Activated CD4-positive, CD25-positive, alpha-beta regulatory T cell treated with anti-CD3 and anti-CD28 coated beads, Interleukin-2, amount 50 U/mL, for 16 hours (primary cell): Measurements from ENCODE around the gene ZC3HAV1L.
"Not testable (repeated sequence)": the region's sequence is repeated elsewhere in the genome, so short reads cannot be mapped to it uniquely, and the experiment has no call there.

Experiments
- DNase-seq: peaks from one replicate; pipeline ENCODE4 v3.0.0-alpha.2; 2020; ENCODE audit warnings: low read depth, low spot score

Gene ZC3HAV1L, protein sequence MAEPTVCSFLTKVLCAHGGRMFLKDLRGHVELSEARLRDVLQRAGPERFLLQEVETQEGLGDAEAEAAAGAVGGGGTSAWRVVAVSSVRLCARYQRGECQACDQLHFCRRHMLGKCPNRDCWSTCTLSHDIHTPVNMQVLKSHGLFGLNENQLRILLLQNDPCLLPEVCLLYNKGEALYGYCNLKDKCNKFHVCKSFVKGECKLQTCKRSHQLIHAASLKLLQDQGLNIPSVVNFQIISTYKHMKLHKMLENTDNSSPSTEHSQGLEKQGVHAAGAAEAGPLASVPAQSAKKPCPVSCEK

DNA sequence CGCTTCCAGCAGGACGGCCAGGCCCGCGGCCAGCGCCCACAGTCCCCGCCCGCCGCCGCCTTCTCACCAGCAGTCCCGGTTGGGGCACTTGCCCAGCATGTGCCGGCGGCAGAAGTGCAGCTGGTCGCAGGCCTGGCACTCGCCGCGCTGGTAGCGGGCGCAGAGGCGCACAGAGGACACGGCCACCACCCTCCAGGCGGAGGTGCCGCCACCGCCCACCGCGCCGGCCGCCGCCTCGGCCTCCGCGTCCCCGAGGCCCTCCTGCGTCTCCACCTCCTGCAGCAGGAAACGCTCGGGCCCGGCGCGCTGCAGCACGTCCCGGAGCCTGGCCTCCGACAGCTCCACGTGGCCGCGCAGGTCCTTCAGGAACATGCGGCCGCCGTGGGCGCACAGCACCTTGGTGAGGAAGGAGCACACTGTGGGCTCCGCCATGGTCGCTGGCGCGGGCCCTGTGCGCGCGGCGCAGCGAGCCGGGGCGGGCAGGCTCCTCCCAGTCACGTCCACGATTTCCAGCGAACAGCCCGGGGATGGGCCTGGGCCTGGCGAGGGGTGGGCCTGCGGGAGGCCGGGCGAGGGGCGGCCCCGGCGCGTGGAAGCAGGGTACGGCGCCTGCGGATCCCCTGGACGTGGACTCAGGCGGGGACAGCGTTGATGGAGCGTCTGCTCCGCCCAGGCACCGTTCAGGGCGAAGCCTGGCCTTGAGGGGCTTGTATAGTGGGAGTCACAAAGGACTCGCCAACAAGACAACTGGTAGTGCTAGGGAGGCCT lies at the start of gene ZC3HAV1L:
Gene ZC3HAV1L, minus strand, starts transcription at position 457 of the 768 bp plus-strand sequence. Its CDS starts 25 bp downstream, at position 432.
- DNase-seq: no peak

DNA sequence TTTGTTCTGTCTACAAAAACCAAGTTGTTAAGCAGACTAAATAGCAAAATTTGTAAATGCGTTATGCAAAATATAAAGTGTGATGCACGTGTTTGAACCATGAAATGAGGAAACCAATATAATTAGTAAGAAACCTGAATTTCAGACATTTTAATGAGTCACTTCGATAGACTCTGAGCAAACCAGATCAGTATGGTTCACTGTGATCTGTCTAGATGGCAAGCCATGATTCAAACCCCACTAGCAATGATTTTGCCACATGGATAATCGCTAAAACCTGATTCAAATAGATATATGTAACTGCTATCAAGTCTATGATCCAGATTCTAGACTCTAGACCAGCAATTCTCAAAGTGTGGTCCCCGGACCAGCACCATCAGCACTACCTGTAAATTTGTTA lies 48.9 kb upstream of the ZC3HAV1L start:
- no peak for DNase-seq

- no peak for DNase-seq
Observed at GRCh38 chr7:139081584-139081983, 45.7 kb upstream of the ZC3HAV1L start.

DNA sequence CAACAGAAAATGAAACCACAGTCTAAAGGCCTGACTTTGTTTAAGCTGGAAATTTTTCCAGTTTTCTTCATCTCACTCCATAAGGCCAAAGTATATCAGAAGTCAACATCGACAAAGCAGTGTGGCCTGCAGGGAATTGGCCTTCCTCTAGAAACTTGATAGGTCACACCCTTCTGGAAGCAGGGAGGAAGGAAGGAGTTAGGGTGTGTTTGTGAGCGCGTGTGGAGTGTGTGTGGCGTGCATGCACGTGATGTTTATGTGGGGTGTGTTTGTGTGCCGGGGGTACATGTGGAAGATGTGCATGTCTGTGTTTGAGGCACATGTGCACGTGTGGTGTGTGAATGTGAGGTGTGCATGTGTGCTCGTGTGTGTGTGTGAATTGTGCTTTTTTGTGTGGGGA lies 45.1 kb upstream of the ZC3HAV1L start:
- DNase-seq: no peak

- DNase-seq: no peak
Observed at GRCh38 chr7:139079861-139080260, 44.0 kb upstream of the ZC3HAV1L start.

DNA sequence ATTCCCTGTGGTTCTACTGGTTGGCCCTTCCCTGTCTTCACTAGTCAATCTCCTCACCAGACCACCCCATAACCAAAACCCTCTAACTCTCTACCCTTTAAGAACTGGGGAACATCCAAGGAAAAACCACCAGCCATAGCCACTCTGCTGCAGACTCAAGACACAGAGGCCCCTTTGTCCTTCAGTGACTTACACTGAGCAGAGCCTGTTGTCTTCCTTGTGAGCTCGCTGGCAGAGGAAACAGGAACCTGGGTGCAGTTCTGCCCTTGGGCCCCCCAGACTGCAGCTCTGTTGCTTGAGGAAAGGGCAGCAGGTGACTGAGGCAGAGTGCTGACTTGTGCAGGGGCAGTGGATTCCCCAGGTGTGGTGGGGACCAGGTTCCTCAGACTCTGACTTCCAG lies 43.1 kb upstream of the ZC3HAV1L start:
- no peak for DNase-seq

DNA sequence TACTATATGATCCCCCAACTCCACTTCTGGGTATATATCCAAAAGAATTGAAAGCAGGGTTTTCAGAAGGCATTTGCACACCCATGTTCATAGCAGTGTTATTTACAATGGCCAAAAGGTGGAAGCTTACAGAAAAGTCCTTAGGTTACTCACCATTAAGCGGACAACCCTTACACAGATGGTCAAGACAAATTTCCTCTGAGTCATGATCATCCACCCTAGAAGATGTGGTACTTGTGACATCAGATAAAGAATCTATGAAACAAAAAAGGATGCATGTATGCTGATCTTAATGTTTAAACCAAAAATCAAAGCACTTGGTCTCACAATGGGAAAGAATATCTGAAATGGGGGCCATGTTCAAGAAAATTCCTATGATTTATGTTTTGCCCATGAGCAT lies 42.6 kb upstream of the ZC3HAV1L start:
- DNase-seq: no peak

DNA sequence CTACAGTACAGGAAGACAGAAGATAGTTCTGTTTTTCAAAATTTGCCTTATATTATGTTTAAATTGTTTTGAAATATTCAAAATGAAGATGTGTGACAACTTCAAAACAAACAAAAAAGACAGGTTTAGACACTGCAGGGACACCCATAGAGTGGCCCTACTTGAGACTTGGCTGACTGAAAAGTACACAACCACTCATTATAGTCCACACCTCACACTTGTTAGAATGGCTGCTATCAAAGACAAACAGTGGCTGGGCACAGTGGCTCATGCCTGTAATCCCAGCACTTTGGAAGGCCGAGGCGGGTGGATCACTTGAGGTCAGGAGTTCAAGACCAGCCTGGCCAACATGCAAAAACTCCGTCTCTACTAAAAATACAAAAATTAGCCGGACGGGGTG lies 41.9 kb upstream of the ZC3HAV1L start:
- DNase-seq: not testable (repeated sequence)

- DNase-seq: no peak
Observed at GRCh38 chr7:139075871-139076686, 40.2 kb upstream of the ZC3HAV1L start.

GRCh38 chr7:139075031-139075652 lies 39.3 kb upstream of the ZC3HAV1L start:
- peak; percentile 46 for DNase-seq

GRCh38 chr7:139072796-139073195 lies 37.0 kb upstream of the ZC3HAV1L start:
- no peak for DNase-seq

- DNase-seq: no peak
Observed at GRCh38 chr7:139071680-139072079, 35.8 kb upstream of the ZC3HAV1L start.

DNA sequence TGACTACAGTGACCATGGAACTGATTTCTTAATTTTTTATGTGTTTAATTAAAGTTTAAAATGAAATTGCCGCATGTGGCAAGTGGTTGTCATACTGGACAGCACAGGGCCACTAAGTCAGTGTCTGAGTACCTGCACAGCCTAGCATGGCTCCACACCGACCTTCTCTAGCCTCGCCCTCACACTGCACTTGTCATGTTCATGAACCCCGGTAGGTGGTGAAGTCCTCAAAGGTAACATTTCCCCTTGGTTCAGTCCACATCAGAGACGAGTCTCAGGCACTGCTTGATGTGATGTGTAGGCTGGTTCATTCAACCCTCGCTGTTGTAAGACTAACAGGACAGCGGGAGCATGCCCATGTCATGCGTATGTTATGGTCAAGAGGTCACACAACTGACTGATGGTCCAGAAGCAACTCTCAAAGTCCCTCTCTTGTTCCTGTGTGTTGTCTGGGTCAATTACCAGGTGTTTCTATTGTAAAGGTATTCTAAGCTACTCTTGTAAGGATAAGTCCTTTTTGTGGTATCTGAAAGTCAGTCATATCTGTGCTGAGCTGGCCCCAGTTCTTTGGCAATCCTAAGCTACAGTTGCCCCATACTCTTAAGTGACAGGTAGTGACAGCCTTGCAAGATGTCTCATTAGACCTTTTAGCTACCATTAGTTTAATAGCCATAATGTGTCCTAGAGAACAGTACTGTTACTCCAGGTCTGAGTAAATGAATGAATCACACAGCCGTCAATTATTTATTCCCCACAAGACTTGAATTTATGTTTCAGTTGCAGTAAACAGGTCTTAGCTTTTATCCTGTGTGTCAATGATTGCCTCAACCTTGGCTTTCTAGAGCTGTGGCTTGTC lies 32.9 kb upstream of the ZC3HAV1L start:
- no peak for DNase-seq

DNA sequence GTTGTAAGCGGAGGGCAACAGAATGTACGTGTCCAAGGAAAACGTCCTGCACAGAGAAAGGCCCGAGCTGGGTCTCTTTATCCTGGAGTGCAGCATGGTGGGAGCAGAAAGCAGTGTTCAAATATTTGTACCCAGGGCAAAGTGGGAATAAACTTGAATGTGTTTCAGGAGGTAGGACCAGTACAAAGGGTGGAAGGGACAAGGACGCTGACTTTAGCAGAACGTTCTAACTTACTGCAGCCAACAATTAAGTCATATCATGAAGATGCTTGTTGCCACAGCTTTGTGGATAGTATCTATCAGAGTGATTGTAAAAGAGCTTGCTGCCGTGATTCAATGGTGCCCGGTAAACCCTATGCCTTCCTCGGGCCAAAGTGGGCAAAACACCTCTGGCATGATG lies 30.5 kb upstream of the ZC3HAV1L start:
- no peak for DNase-seq

DNA sequence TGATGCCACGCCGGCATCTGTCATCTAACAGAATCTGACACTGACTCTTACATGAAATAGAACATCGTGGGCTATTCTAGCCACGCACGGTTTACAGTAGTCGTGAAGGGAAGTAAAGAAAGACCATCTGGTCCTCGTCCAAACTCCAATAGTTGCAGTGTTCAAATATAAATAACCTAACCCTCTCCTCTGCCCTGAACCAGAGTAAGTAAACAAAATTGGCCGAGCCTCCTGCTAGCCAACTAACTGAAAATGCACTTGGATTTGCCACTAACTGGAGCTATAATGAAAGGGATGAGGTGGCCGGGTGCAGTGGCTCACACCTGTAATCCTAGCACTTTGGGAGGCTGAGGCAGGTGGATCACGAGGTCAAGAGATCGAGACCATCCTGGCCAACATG lies 29.5 kb upstream of the ZC3HAV1L start:
- DNase-seq: no peak

- DNase-seq: no peak
Observed at GRCh38 chr7:139061416-139061815, 25.6 kb upstream of the ZC3HAV1L start.

DNA sequence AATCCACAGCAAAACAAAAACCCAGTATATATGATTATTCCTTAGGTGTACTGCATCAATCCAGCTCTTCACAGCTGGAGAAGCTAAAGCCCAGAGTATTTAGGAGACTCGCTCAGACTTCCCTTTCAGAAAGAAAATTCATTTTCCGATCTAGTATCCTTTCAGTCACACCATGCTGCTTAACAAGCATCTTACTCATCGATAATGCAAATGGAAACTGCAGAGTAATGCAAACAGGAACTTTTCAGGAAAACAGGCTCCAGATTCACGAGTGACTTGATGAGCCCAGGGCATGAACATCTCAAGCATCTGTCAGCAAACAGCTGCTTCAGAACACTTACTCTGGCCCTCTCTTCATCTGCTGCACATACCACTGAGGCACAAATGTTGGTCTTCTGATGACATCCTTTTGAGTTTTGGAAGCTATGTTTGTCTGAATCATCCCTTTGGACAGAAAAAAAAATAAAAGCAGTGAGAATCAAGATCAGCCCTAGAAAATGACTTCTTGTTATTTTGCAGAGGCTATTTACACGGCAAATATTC lies 24.9 kb upstream of the ZC3HAV1L start:
- no peak for DNase-seq

- no peak for DNase-seq
Observed at GRCh38 chr7:139059905-139060304, 24.1 kb upstream of the ZC3HAV1L start.

GRCh38 chr7:139058943-139059342 lies 23.1 kb upstream of the ZC3HAV1L start:
- DNase-seq: no peak

DNA sequence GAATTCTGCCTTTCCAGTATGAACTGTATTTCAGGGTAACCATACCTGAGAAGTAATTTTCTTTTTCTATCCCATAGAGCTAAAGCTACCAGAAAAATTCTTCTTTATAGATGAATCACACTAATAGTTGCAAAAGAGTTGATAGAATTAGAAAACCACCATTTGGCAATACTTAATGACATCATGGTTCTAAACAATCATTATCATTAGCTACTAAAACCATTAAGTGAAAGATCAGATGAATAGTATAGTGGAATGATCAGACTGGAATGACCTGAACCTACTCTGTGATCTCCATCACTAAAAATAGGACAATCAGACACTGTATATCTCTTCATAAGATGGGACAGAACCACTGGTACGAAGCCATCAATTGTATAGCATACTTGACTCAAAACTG lies 19.8 kb upstream of the ZC3HAV1L start:
- no peak for DNase-seq

DNA sequence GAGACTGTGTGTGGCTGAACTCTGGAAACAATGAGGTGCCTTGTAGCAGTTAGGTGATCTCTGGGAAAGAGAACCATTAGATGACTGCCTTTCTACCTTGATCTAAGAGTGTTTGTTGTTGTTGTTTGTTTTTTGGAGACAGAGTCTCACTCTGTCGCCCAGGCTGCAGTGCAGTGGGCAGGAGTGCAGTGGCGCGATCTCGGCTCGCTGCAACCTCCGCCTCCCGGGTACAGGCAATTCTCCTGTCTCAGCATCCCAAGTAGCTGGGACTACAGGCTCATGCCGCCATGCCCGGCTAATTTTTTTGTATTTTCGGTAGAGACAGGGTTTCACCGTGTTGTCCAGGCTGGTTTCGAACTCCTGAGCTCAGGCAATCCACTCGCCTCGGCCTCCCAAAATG lies 18.8 kb upstream of the ZC3HAV1L start:
- not testable (repeated sequence) for DNase-seq
